ENCODE measurements around the gene RIOX2.

Gene RIOX2

GRCh38 chr3:97972976-97973375 lies 745 bp upstream of the RIOX2 start:
- FAIRE-seq (no peak), DNase-seq (ENCODE audit: insufficient read length, low spot score) (no peak)
- TF ChIP-seq CTCF (IDR thresholded peaks at IDR 0.05; ENCODE audit: insufficient read depth, missing control alignments), result no peak

GRCh38 chr3:97970956-97971620 lies 1.1 kb downstream of the RIOX2 start:
- no peak for DNase-seq (ENCODE audit: insufficient read length, low spot score)

GRCh38 chr3:97970156-97970555 lies 2.1 kb downstream of the RIOX2 start:
- FAIRE-seq, result no peak

More at GRCh38 chr3:97970956-97971620, 1.1 kb downstream of the RIOX2 start:
- FAIRE-seq, result no peak
- no peak for TF ChIP-seq CTCF (IDR thresholded peaks at IDR 0.05; ENCODE audit: insufficient read depth, missing control alignments)

GRCh38 chr3:97969541-97969940 lies 2.7 kb downstream of the RIOX2 start:
- DNase-seq (ENCODE audit: insufficient read length, low spot score) (no peak), FAIRE-seq (no peak)
- TF ChIP-seq CTCF (IDR thresholded peaks at IDR 0.05; ENCODE audit: insufficient read depth, missing control alignments), result no peak

More at GRCh38 chr3:97970156-97970555, 2.1 kb downstream of the RIOX2 start:
- no peak for DNase-seq (ENCODE audit: insufficient read length, low spot score)
- TF ChIP-seq CTCF (IDR thresholded peaks at IDR 0.05; ENCODE audit: insufficient read depth, missing control alignments), result no peak

- TF ChIP-seq CTCF (IDR thresholded peaks at IDR 0.05; ENCODE audit: insufficient read depth, missing control alignments), result no peak
- FAIRE-seq (no peak), DNase-seq (ENCODE audit: insufficient read length, low spot score) (no peak)
Observed at GRCh38 chr3:97968376-97968775, 3.9 kb downstream of the RIOX2 start.

- no peak for TF ChIP-seq CTCF (IDR thresholded peaks at IDR 0.05; ENCODE audit: insufficient read depth, missing control alignments)
- DNase-seq (ENCODE audit: insufficient read length, low spot score) (no peak), FAIRE-seq (no peak)
Observed at GRCh38 chr3:97967966-97968365, 4.3 kb downstream of the RIOX2 start.

- TF ChIP-seq CTCF (IDR thresholded peaks at IDR 0.05; ENCODE audit: insufficient read depth, missing control alignments), result no peak
Observed at GRCh38 chr3:97960993-97961766, 11.1 kb downstream of the RIOX2 start.

More at GRCh38 chr3:97960993-97961766, 11.1 kb downstream of the RIOX2 start:
- no peak for FAIRE-seq
- DNase-seq (ENCODE audit: insufficient read length, low spot score), result no peak
